Measurements from ENCODE around the gene RTP5.

DNA sequence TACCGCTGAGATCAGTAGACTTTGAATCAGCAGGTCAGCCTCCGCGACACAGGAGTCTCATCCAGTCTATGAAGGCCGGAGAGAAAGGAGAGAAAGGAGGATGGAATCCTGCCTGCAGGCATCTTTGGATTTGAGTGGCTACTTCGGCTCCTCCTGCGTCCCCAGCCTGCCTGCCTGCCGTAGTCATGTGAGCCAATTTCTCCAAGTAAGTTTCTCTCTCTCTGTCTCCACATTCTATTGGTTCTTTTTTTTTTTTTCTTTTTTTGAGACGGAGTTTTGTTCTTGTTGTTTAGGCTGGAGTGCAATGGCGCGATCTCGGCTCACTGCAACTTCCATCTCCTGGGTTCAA is 27.5 kb upstream of the RTP5 start:
- TF ChIP-seq CTCF (conservative IDR thresholded peaks at IDR 0.05 in 1 of 2, IDR thresholded peaks at IDR 0.05 in 1 of 2; ENCODE audit: low read depth in 1 of 2, low read length in 2 of 2) (no peak), EZH2 (IDR thresholded peaks at IDR 0.05; ENCODE audit: low read length, missing control alignments) (no peak)

All from fibroblast of lung (primary cell).